Osteoblast (primary cell): Measurements from ENCODE around the gene FAM120B. TPM values are rescaled to one million over a fixed set of nuclear protein-coding genes. Genes with fewer than 3 reads are reported as not detected.

Experiments
- DNase-seq: peaks from one replicate; pipeline ENCODE4 v3.0.0; 2011; ENCODE audit warnings: low spot score, mixed read lengths; ENCODE audit not compliant: insufficient read length; ENCODE audit errors: missing footprints
- H2AFZ ChIP-seq: 2 replicates; pipeline ENCODE4 v1.6.0; 2011; ENCODE audit warnings: mild to moderate bottlenecking, low read length
- H3K27ac ChIP-seq: 2 replicates; pipeline ENCODE4 v1.5.1; 2011; ENCODE audit warnings: mild to moderate bottlenecking, low read depth, low read length, moderate library complexity
- H3K27me3 ChIP-seq: 2 replicates; pipeline ENCODE4 v1.6.0; 2012; ENCODE audit warnings: mild to moderate bottlenecking, control low read depth, inconsistent platforms, low read length, moderate library complexity; ENCODE audit not compliant: insufficient read depth
- H3K36me3 ChIP-seq: 2 replicates; pipeline ENCODE4 v1.5.1; 2011; ENCODE audit warnings: mild to moderate bottlenecking, low read length, control low read depth, moderate library complexity; ENCODE audit not compliant: insufficient read depth
- H3K4me1 ChIP-seq: 2 replicates; pipeline ENCODE4 v1.5.1; 2011; ENCODE audit warnings: mild to moderate bottlenecking, low read length, control low read depth, moderate library complexity; ENCODE audit not compliant: insufficient read depth
- H3K4me2 ChIP-seq: 2 replicates; pipeline ENCODE4 v1.6.0; 2011; ENCODE audit warnings: mild to moderate bottlenecking, low read length; ENCODE audit not compliant: insufficient read depth
- H3K4me3 ChIP-seq: fragments of 200-600 bp; sonication (generic); 3 replicates; pipeline ENCODE4 v1.5.1; 2012; ENCODE audit warnings: mild to moderate bottlenecking, low read length, inconsistent platforms; ENCODE audit not compliant: insufficient read depth
- H3K79me2 ChIP-seq: 2 replicates; pipeline ENCODE4 v1.6.0; 2012; ENCODE audit warnings: mild to moderate bottlenecking, low read length, control low read depth, inconsistent platforms; ENCODE audit not compliant: insufficient read depth
- H3K9me3 ChIP-seq: 2 replicates; pipeline ENCODE4 v1.5.1; 2011; ENCODE audit warnings: low read depth, low read length, control low read depth
- H4K20me1 ChIP-seq: 2 replicates; pipeline ENCODE4 v1.6.0; 2012; ENCODE audit warnings: mild to moderate bottlenecking, low read length, control low read depth; ENCODE audit not compliant: insufficient read depth
- total RNA-seq: library from RNA; depleted of rRNA; stranded (reverse); fragments of >200 nt; gene quantifications from 2 replicates; pipeline ENCODE4 v1.2.3, GENCODE V29; 2012
- TF ChIP-seq, protein P1 (sequence below): IDR thresholded peaks from 2 replicates; pipeline ENCODE4 v1.5.1; 2011; ENCODE audit warnings: mild to moderate bottlenecking, low read depth, low read length, moderate library complexity; ENCODE audit errors: extremely low read depth

Gene FAM120B
- total RNA-seq, 1 donor = 13.4 TPM

DNA sequence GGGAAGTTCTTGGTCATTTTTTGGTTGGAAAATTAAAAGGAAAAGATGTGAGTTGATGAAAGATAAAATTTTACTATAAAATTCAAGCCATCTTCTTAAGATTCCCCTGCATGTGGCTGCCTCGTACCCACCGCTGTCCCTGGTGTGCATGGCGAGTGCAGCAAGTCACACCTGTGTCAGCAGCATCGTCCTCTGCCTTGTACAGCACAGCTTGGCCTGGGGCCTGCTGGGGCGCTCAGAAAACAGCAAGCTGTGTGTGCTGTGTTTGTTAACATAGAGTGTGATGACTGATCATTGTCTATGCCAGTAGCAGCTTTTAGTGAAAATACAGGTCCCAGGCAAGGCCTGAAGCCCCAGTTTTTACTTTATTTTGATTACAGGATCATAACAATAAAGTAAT, 56.7 kb downstream of the FAM120B start:
- H3K4me1 ChIP-seq = no peaks in the 10 kb centered on the region
- TF ChIP-seq, protein P1, sequence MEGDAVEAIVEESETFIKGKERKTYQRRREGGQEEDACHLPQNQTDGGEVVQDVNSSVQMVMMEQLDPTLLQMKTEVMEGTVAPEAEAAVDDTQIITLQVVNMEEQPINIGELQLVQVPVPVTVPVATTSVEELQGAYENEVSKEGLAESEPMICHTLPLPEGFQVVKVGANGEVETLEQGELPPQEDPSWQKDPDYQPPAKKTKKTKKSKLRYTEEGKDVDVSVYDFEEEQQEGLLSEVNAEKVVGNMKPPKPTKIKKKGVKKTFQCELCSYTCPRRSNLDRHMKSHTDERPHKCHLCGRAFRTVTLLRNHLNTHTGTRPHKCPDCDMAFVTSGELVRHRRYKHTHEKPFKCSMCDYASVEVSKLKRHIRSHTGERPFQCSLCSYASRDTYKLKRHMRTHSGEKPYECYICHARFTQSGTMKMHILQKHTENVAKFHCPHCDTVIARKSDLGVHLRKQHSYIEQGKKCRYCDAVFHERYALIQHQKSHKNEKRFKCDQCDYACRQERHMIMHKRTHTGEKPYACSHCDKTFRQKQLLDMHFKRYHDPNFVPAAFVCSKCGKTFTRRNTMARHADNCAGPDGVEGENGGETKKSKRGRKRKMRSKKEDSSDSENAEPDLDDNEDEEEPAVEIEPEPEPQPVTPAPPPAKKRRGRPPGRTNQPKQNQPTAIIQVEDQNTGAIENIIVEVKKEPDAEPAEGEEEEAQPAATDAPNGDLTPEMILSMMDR = no peak
- H2AFZ ChIP-seq = no peak overlapping the region
- H3K27me3 ChIP-seq = no peaks in the 10 kb centered on the region
- peaks cover 36% of the 10 kb centered on the region for H3K36me3 ChIP-seq
- DNase-seq = no peak
- no peak overlapping the region for H3K4me2 ChIP-seq
- H4K20me1 ChIP-seq = peaks cover 12% of the 10 kb centered on the region
- H3K9me3 ChIP-seq = no peaks in the 10 kb centered on the region
- no peak overlapping the region for H3K27ac ChIP-seq
- no peak overlapping the region for H3K4me3 ChIP-seq
- no peaks in the 10 kb centered on the region for H3K79me2 ChIP-seq

DNA sequence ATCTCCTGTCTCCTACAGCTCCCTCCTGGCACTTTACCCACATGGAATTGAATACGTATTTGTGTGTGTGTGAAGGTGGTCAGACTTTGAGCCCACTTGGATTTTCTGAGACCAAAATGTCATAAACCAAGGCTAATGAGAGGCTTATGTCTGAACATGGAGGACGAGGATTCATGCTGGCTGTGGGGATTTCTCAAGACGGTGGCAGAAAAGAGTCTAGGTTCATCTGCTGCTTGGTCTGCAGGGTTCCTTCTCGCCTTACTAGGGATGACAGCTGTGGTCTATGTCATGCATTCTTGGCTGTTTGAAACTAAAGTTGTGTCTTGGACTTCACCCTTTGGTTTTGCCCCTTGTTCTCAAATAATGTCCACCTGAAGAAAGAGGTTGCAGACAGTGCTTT, 58.6 kb downstream of the FAM120B start:
- TF ChIP-seq, protein P1 = no peak
- no peaks in the 10 kb centered on the region for H3K9me3 ChIP-seq
- no peak overlapping the region for H3K4me3 ChIP-seq
- no peak for DNase-seq
- H3K27me3 ChIP-seq = no peaks in the 10 kb centered on the region
- H3K4me2 ChIP-seq = no peak overlapping the region
- H3K79me2 ChIP-seq = no peaks in the 10 kb centered on the region
- H4K20me1 ChIP-seq = peaks cover 10% of the 10 kb centered on the region
- no peak overlapping the region for H2AFZ ChIP-seq
- H3K36me3 ChIP-seq = peaks cover 20% of the 10 kb centered on the region
- H3K4me1 ChIP-seq = no peaks in the 10 kb centered on the region
- H3K27ac ChIP-seq = no peak overlapping the region

DNA sequence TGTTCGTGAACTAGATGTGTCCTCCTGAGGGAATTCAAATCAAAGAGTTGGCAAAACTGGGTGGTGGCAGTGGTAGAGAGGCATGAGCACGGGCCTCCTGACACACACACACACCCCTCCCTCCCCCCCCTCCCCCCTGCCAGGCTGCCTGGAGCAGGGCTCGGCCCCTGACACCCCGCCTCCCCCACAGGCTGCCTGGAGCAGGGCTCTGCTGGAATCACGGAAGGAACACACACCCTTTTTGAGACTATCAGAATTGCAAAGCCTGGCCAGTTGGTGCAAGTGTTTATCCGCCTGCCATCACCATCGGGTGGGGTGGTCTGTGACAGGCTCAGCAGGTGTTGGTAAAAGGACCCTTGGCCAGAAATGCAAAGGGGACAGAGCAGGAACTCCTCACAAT, 59.0 kb downstream of the FAM120B start:
- Histone ChIP-seq H3K4me2 (no peak overlapping the region), H3K4me1 (no peaks in the 10 kb centered on the region), H3K79me2 (no peaks in the 10 kb centered on the region), H3K36me3 (peaks cover 20% of the 10 kb centered on the region), H2AFZ (no peak overlapping the region), H3K27ac (no peak overlapping the region), H3K27me3 (no peaks in the 10 kb centered on the region), H3K9me3 (no peaks in the 10 kb centered on the region), H3K4me3 (no peak overlapping the region), H4K20me1 (peaks cover 6% of the 10 kb centered on the region)
- no peak for DNase-seq
- TF ChIP-seq, protein P1 = no peak

DNA sequence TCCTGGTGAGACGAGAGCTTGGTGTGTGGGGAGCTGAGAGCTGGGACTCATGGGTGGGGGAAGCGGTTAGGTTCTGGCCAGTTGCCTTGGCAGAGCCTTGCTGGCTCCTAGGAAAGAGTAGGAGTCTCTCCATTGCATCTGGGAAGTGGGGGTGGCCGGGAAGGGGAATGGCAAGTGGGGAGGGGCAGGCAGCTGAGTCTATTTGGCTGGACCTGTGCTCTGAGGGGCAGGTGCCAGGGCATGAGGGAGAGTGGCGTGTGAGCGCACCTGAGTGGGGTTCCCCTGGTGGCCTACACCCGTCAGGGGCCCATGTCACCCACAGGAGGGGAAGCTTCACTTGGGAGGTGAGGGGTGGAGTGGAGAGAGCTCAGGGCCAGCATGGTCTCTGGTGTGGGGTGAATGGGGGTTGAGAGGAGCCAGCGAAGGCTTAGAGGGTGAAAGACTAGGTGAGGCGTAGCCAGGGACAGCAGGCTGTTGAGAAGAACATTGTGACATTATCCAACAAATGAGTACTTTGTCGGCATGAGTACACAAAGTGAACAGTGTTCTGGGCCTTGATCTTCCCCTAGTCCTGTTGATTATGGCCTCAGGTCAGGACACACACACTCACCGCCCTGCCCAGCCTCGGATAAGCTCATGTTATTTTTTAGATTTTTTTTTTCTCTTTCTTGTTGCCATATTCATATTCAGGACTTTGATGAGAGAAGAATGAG, 59.8 kb downstream of the FAM120B start:
- TF ChIP-seq, protein P1 = no peak
- Histone ChIP-seq H3K4me2 (no peak overlapping the region), H2AFZ (no peak overlapping the region), H3K9me3 (no peaks in the 10 kb centered on the region), H3K27me3 (no peaks in the 10 kb centered on the region), H4K20me1 (peaks cover 3% of the 10 kb centered on the region), H3K4me3 (no peak overlapping the region), H3K36me3 (peaks cover 19% of the 10 kb centered on the region), H3K27ac (no peak overlapping the region), H3K4me1 (no peaks in the 10 kb centered on the region), H3K79me2 (no peaks in the 10 kb centered on the region)
- DNase-seq = no peak
